Embryonic facial prominence (tissue), 1 donor: ENCODE data around the gene SMYD3.
A peak's percentile ranks its signal among the peaks of the same experiment; 100 is the strongest.

ENCODE experiments used
- DNase-seq: peaks from one replicate; pipeline ENCODE4 v3.0.0-alpha.2; 2016; ENCODE audit errors: extremely low spot score

SMYD3 gene

GRCh38 chr1:246147524-246148461 lies 359.3 kb downstream of the SMYD3 start:
- no peak for DNase-seq

DNA sequence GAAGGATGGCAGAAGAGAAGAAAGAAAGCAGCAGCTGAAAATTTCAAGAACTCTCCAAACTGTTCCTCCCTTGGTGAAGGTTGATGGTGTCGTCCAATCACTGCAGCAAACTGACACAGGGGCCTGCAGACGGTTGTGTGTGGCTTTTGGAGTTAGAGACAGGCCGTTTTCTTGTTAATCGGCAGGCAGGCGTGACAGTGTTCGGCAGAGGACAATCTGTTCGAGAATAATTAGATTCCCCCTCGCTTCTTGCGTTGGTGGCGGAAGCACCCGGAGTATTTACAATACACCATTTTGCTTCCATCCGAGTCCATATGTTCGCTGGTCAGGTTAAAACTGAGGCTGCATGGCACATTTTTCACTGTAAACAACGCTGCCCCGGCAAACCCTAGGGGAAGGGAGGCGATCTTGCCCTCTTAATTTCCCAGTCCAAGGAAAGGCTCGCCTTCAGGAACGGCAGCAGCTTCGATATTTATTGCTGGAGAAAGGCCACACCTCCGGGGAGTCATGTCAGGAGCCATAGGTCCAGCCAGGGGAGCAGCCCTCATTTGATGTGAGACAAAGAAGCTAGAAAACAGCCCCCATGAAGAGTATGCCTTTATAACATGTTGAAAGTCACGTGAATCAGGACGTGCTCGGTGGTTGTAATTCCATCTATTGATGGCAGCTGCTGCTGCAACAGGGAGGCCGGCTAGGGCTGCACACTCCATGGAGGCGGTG lies 360.1 kb downstream of the SMYD3 start:
- DNase-seq = no peak

DNA sequence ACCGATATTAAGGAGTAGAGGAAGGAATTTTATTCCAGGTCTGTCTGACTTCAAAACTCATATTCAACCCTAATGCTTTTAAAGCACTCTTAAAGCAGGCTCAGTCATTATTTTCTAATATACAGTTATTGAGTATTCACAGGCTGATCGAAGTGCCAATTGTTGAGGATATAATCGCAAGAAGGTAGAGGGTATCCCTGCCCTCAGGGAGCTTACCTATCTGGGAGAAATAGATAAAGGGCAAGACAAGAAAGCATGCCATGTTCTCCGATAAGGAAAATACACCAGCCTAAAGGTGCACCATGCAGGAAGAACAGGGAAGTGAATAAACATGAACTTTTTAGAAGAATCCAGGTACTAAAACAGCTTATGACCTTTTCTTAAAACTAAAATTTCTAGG lies 361.2 kb downstream of the SMYD3 start:
- DNase-seq = no peak

GRCh38 chr1:246144931-246145330 lies 362.1 kb downstream of the SMYD3 start:
- DNase-seq = no peak

DNA sequence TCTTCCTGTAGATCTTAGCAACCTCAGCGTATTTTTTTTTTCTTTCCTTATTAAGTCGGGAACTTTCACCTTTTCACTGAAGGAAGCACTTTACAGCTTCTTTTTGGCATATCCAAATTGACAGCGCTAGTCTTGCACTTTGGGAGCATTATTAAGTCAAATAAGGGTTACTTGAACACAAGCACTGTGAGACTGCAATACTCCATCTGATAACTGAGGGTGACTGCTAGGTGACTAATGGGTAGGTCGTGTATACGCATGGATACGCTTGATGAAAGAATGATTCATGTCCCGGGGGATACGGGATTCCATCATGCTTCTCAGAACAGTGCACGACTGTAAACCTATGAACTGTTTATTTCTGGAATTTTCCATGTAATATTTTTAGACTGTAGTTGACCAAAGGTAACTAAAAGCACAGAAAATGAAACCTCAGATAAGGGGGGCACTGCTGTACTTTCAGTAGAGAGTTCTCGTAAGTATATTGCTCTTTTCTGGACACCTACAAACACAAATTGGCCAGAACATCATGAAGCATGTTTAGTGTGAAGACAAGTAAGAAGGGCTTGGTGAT lies 364.7 kb downstream of the SMYD3 start:
- no peak for DNase-seq

DNA sequence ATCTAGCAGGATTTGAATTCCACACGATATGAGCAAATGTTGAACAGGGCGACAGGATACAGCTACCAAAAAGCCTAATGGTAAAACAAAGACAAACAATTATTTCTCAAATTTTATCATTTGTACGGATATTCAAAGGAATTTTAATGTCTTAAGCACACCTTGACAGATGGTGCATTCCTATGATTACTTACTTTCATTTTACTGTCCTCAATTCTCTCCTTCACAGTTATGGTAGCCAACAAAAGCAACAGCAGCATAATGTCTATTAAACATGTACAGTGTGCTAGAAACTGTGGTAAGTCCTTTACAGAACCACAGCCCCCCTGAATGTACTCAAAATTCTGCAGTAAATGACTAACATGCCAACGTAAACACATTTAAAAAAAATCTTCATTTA lies 365.8 kb downstream of the SMYD3 start:
- no peak for DNase-seq

DNA sequence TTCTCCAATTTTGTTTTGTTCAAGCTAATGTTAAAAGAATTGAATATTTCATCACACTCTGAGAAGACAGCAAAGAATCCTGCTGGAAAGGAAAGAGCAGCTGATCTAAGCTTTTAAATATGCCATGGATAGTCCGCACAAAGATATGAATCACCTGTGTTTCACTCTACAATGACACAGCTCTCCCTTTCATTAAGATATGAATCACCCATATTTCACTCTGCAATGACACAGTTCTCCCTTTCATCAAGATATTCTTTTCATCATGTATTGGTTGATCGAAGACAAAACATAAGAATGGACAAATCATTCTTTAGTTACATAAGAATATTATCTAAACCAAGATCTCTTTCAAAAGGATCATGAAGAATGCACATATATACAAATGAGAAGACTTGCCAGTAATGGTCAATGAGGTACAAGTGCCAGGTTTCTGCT lies 367.3 kb downstream of the SMYD3 start:
- DNase-seq = no peak

DNA sequence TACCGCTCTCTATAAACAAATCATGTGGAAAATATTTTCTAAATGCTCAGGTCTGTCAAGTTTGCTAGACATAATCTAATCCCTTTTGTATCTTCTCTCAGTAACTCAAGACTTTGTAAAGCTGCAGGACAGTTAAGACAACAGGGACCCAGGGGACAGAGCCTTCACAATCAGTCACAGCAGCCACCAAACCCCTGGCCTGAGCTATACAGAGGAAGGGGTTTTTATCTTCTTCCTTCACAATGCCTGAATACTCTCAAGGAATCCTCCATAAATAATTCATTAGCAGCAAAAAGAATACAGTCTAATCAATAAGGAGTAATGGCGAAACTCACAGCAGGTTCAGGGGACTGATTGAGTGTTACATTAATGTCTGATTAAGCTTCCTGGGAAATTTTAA lies 368.3 kb downstream of the SMYD3 start:
- DNase-seq = no peak

DNA sequence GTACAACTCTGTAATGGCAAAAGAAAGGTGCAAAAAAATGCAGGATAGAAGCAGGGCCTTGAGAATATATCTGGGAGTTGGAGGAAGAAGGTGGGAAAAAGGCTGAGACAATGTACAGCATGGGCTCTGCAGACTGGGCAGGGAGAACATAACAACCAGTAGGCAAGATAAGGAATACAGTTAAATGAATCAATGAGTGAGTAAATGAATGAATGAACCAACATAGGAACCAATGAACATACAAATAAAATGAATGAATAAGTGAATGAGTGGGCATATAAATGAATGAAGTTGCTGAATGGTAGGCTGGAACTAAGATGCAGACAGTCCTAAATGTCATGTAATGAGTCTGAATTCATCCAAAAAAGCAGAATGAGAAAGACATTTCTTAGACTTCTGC lies 370.6 kb downstream of the SMYD3 start:
- DNase-seq = no peak

DNA sequence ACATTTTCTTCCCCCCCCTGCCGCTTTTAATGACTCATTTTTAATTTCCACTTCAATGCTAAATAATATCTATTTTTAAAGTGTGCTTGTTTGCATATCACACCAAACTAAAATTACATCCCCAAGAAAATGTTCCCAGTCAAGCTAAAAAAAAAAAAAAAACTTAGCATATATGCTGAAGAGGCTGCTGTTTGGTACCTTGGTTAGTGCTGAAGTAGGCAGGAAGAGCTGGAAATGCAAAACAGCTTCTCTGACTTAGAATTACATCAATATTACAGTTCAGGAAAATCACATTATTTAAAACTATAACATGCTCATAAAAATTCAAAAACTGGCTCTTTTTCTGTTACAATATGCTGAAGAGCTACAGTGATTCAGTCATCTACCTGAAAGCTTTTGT lies 372.3 kb downstream of the SMYD3 start:
- DNase-seq = no peak

- no peak for DNase-seq
Observed at GRCh38 chr1:246131095-246131494, 376.0 kb downstream of the SMYD3 start.

DNA sequence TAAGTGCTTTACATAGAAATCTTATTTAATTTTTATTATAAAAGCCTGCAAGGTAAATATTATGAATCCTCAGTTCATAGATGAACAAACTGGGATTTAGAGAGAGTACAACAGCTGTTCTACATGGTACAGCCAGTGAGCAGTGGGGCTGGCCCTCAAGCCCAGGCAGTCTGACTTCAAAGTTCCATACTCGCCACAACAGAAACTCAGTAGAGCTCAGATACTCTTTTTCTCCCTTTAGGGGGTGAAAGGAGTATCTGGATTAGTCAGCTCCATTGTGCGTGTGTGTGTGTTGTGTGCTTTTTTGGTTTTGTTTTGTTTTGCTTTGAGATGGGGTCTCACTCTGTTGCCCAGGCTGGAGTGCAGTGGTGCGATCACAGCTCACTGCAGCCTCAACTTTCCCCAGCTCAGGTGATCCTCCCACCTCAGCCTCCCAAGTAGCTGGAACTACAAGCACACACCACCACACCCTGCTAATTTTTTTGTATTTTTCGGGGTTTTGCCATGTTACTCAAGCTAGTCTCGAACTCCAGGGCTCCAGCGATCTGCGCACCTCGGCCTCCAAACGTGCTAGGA lies 378.5 kb downstream of the SMYD3 start:
- DNase-seq = no peak

GRCh38 chr1:246126580-246126979 lies 380.5 kb downstream of the SMYD3 start:
- no peak for DNase-seq

GRCh38 chr1:246122071-246122470 lies 385.0 kb downstream of the SMYD3 start:
- no peak for DNase-seq

DNA sequence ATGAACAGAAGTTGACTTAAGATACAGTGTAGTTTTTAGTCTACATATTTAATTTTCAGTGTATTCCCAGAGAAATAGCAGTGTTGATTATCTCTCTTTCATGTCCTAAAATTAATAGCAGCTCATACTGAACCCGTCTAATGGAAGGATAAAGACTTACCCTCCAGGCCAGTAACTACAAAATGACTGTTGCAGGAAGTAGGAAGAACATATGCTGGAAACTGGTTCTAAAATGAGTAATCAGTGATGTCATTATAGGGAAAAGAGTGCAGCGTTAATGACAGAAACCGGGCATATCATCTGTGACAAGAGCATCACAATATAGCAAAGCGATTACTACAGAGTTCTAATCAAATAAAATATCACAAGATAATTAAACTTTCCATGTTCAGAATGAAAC lies 385.5 kb downstream of the SMYD3 start:
- DNase-seq = no peak

- DNase-seq = peak; percentile 53
Observed at GRCh38 chr1:246117066-246117791, 389.9 kb downstream of the SMYD3 start.

DNA sequence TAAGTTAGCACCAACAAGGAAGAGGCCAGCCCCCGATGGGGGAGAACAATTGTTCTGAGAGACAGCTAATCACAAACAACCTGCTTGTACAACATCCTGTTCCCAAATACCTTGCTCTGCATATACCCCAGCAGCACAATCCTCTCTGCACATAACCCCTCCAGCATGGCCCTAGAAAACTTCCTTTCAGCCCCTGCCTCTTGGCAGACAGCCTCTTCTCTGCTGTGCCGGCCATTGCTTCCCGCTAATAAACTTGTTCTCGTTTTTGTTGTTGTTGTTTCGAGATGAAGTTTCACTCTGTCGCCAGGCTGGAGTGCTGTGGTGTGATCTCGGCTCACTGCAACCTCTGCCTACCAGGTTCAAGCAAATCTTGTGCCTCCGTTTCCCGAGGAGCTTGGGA lies 392.7 kb downstream of the SMYD3 start:
- DNase-seq = no peak

- no peak for DNase-seq
Observed at GRCh38 chr1:246113555-246114095, 393.5 kb downstream of the SMYD3 start.

DNA sequence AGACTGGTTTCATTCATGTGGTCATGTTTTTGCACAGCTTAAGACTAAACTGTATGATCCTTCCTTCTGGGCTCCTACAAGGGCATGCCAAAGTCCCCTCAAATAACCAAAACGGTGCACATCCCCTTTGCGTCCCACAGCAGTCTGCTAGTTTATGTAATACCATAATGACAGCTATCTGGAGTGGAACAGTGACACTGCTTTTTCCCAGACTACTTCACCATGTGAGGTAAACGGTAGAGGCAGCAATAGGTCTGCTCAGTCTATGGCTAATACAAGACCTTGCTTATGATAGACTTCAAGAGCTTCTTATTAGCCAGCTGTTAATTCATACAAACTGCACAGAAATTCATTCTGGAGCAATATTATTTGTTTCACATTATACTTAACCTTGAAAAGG lies 395.5 kb downstream of the SMYD3 start:
- DNase-seq = no peak

- DNase-seq = no peak
Observed at GRCh38 chr1:246110343-246111219, 396.5 kb downstream of the SMYD3 start.
